Raji (cell line): ENCODE measurements around the gene BRAF.

Source experiments
- POLR2A ChIP-seq: IDR thresholded peaks from 2 replicates; pipeline ENCODE4 v1.6.1; 2011; ENCODE audit warnings: low read depth, low read length, control low read depth; ENCODE audit not compliant: insufficient read depth

BRAF gene

DNA sequence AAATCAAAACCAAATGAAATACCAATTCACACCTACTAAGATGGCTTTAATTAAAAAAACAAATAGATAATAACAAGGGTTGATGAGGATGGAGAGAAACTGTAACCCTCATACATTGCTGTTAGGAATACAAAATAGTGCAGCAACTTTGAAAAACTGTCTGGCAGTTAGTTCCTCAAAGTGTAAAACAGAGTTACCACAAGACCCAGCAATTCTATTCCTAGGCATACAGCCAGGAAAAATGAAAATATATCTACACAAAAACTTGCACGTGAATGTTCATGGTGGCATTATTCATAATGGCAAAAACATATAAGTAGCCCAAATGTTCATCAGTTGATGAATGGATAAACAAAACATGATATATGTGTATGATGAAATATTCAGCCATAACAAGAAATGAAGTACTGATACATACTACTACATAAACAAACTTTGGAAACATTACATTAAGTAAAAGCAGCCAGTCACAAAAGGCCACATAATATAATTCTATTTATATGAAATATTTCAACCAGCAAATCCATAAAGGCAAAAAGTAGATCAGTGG is 83.5 kb downstream of the BRAF start:
- no peak for TF ChIP-seq POLR2A

DNA sequence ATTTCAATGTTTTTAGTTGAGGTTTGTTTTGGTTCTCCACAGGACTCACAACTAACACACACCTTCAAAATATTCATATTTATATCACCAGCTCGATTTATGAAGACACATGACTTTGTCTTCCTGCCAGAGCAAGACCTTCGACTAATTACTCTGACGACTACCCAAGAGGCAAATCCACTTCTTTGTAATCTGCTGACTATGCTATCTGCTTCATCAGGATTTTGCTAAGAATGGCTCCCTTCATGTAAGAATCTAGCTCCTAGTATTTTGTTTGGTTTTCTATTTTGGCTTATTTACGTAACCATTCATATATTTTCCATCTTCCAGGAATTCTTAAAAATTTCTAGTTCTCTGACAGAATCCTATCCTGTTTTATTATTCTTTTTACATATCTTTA is 93.0 kb downstream of the BRAF start:
- no peak for TF ChIP-seq POLR2A

DNA sequence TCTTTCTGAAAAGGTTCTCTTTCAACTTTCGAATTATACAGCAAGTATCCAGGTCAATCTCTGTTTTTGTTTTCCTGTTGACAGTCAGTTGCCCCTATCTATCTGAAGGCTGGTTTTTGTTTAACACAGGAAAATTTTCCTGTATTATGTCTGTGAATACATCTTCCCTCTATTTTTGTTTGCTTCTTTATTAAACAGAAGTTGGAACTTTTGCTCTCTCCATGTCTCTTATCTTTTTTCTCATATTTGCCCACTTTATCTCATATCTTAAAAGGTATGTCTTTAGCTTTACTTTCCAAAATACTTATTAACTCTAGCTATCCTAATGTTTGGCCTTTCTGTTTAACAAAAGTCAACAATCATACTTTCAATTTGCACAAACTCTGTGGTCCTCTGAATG is 95.0 kb downstream of the BRAF start:
- TF ChIP-seq POLR2A: no peak

DNA sequence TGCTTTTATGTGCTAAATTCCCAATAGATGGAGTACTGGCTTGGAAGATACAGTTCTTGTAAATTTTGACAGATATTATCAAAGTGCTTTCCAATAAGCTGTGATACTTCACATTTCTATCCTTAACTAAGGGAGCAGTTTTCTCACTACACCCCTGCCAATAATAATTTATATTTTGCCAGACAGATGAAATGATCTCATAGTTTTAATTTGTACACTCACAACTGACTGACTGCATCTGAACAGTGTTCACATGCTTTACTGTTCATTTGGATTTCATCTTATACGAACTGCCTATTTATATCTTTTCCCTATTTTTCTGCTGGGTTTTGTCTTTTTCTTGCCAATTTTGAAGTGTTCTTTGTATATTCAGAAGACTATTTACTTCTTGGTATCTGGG is 96.0 kb downstream of the BRAF start:
- no peak for TF ChIP-seq POLR2A

DNA sequence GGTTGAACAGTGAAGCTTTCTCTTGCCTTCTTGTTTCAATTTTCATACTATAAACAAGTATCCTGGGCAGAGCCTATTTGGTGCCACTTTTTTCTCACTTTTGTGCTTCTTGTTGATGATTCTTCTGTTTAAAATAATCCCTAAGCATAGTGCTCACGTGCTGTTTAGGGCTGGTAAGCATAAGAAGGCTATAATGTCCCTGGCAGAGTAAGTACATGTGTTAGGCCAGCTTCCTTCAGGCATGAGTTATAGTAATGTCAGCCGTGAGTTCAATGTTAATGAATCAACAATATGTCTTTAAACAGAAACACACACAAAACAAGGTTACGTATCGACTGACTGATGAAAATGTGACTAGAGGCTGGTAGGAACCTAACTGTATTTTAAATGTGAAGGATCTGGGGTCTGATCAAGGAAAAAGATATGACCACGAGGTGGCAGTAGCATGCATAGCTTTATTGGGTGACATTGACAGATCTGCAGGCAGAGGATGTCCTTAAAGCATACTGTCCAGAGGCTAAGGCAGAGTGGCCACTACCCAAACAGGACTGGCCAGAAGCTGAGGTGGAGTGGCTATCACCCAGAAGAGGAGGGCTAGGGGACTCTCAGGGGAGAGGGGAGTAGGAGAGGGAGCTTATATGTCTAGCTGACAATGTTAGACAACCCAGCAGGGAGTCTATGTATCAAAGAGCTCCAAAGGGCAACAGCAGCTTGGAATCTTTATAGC is 113.7 kb downstream of the BRAF start:
- TF ChIP-seq POLR2A: no peak

DNA sequence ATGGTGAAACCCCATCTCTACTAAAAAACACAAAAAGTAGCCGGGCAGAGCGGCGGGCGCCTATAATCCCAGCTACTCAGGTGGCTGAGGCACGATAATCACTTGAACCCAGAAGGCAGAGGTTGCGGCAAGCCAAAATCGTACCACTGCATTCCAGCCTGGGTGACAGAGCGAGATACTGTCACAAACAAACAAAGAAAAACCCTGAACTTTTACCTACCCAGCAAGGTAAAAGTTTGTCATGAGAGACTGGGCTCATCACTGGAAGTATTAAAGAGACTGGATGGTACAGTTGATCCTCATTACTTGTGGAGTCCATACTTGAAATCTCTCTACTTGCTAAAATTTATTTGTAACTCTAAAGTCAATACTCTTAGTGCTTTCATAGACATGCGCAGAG is 114.3 kb downstream of the BRAF start:
- TF ChIP-seq POLR2A: no peak

DNA sequence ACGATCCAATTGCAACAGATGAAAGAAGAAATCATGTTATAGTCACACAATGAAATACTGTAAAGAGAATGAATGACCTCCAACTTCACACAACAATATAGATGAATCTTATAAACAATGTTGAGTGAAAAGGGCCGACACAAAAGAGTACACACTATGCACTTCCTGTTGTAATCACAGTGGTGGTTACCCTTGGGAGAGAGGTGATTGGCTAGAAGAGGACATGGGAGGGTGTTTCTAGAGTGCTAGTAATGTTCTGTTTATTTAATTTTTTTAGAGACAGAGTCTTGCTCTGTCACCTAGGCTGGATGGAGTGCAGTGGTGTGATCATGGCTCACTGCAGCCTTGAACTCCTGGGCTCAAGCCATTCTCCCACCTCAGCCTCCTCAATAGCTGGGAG is 145.8 kb downstream of the BRAF start:
- TF ChIP-seq POLR2A: no peak

DNA sequence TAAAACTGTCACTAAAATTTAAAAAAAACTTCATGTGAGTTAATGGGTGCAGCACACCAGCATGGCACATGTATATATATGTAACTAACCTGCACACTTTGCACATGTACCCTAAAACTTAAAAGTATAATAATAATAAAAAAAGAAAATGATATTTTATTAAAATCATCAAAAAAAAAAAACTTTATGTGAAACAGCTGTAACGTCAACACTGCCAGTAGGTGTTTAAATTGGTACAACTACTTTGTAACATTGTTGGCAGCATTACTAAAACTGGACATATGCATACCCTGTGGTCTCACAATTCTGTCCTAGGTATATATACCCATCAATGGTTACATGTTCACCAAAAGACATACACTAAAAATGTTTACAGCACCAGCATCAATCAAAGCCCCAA is 146.2 kb downstream of the BRAF start:
- TF ChIP-seq POLR2A: no peak

DNA sequence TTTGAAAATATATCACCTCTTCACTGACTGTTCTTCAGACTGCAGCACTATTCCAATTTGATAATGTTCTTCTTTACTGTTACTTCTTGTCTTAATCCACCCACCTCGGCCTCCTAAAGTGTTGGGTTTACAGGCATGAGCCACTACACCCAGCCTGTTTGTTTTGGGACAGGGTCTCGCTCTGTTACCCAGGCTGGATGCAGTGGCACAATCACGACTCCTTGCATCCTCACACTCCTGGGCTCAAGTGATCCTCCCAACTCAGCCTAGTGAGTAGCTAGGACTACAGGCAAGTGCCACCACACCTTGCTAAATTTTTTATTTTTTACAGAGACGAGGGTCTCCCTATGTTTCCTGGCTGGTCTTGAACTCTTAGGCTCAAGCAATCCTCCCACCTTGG is 150.4 kb downstream of the BRAF start:
- no peak for TF ChIP-seq POLR2A

DNA sequence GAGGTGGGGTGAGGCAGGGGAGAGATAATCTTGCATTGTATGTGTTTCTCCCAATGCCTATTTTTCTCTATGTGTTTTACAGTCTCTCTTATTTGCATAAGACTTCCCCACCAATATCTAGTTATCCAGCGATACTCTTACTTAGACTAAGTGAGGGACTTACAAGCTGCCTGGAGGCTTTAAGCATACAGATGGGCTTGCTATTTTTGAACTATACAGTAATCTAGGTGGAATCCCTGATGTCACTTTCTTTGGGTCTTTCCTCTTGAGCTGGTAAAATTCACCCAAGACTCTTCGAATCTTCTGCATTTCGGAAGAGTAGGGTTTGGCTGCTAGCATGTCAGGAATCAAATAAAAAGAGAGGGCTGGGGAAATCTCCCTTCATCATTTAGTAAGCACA is 151.6 kb downstream of the BRAF start:
- no peak for TF ChIP-seq POLR2A

DNA sequence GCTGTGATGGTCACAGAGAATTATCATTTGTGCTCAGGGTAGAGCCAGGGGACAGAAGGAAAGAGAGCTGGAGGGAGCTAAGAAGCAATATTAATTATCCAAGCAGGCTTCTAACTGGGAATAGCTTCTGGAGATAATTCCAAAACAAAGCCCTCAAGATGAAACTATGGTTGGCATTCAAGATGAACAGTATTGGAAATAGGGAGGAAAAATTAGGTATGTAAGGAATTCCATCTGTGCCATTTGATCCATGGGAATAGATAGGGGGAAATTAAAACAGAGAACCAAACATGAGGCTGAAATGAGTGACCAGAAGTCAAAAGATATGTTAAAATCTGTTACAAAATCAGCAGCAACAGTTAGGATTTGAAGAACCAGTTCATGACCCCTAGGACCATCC is 152.9 kb downstream of the BRAF start:
- no peak for TF ChIP-seq POLR2A

DNA sequence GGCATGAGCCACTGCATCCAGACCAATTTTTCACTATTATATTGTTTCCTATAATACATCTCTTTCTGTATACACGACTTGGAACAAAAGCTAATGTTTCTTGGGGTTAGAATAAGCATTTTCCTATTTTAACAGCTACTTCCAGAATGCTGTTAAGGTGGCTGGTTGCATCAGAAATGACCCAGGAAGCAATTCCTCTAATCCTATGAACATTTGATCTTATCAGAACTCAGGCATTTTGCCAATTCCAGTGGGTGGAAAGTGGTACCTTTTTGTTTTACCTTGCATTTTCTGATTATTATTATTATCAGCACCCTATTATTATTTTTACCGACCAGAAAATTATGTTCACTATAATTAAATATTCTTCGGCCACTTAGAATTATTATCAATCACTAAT is 154.9 kb downstream of the BRAF start:
- no peak for TF ChIP-seq POLR2A

DNA sequence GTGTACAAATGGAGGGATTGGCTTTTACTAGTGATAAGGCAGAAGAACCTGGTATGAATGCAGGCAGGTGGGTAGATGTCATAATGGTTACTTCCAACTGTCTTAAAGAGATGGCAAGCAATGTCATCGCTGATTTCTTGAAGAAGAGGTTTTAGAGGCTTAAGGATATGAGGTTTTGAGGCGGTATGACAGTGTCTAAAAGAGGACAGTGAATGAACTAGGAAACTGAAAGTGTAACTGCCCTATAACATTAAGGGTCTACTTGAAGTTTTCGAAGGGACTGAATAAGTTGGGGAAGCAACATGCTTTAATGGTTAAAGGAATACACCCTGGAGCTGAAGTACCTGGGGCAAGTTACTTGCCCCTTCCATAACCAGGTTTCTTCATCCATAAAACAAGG is 157.3 kb downstream of the BRAF start:
- TF ChIP-seq POLR2A: no peak

DNA sequence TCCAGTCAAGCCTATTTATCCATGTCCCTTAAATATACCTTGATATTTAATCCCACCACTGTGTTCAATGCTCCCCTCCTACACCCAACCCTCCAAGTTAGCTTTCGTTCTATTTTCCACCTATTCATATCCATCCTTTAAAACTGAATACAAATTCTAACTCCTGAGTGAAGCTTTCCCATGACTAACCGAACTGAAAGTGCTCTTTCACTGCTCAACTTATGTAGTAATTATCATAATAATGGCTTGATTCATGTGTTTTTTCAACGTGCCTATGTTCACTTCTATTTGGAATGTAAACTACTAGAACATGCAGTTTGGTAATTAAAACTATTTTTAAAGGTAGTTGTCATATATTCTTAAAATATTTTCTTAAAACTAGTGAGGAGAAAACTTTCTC is 170.2 kb downstream of the BRAF start:
- TF ChIP-seq POLR2A: no peak

DNA sequence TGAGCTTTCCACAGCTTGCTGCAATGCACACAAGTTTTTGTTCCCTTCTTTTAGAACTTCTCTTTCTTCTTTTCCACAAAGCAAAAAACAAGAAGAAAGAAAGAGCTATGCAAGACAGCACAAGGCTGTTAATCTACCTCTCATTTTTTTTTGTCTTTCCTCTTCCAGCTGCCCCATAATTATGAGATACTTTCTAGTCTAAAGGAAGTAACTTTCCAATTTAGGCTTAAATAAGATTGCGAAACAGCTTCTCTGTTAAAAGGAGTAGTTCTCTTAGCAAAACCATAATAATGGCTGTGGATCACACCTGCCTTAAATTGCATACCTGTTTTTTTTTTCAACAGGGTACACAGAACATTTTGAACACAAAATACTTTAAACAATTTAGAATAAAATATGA is 172.2 kb downstream of the BRAF start:
- no peak for TF ChIP-seq POLR2A

DNA sequence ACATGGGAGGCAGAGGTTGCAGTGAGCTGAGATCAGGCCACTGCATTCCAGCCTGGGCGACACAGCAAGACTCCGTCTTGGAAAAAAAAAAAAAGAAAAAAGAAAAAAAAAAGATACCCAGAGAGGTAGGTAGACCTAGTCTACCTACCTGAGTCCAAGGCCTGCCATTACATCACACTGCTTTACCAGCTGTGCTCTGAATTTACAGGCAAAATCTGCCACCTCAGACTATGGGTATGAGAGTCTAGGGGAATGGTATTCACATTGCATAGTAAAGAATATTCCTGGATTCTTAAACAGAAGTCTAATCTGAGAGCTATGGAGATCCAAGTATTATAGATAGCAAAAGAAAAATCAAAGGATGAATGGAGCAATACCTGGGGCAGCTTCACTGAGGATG is 178.0 kb downstream of the BRAF start:
- TF ChIP-seq POLR2A: no peak
